Activated T-cell treated with anti-CD3 and anti-CD28 coated beads for 4 hours (primary cell): ENCODE results near the gene FAM90A26.
A peak's percentile ranks its signal among the peaks of the same experiment; 100 is the strongest.
"Not testable (repeated sequence)": the region's sequence is repeated elsewhere in the genome, so short reads cannot be mapped to it uniquely, and the experiment has no call there.

Experiments
- DNase-seq: peaks from one replicate; pipeline ENCODE4 v3.0.0-alpha.2; 2020

FAM90A26 gene, protein sequence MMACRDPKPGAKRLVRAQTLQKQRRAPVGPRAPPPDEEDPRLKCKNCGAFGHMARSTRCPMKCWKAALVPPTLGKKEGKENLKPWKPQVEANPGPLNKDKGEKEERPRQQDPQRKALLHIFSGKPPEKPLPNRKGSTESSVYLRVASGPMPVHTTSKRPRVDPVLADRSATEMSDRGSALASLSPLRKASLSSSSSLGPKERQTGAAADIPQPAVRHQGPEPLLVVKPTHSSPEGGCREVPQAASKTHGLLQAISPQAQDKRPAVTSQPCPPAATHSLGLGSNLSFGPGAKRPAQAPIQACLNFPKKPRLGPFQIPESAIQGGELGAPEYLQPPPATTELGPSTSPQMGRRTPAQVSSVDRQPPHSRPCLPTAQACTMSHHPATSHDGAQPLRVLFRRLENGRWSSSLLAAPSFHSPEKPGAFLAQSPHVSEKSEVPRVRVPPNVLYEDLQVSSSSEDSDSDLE

DNA sequence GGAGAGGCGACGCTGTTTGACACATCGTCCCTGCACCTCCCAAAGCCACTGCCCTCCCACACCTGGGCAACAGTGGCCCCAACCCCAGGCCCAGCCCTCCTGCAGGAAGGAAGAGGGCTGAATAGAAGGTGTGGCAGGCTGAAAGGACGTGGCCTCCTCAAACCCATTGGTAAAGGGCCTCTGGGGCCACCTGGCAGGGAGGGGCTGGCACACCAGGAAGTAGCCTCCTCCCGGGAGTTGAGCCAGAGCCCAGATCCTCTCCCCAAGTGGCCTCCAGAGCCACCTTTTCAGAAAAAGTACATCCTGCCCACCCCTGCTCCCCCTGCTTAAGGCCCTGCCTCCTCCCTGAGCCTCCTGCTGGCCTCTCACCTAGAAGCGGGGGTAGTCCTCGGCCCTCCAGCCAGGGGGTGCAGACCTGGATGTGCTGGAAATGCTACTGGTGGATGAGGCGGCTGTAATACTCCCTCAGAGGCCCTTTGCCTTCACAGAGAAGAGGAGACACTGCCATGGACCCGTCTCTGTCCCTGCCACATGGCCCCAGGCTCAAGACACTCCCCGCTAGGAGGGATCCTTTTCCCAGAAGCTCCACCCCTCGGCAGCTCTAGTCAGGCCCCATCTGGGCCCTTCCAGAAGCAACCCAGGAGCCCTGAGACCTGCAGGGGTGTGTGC is at the start of gene FAM90A26:
Gene FAM90A26 (plus strand): TSS at position 619 of the 669 bp plus-strand sequence. CDS start 2,764 bp downstream, outside the sequence.
- DNase-seq, result not testable (repeated sequence)

DNA sequence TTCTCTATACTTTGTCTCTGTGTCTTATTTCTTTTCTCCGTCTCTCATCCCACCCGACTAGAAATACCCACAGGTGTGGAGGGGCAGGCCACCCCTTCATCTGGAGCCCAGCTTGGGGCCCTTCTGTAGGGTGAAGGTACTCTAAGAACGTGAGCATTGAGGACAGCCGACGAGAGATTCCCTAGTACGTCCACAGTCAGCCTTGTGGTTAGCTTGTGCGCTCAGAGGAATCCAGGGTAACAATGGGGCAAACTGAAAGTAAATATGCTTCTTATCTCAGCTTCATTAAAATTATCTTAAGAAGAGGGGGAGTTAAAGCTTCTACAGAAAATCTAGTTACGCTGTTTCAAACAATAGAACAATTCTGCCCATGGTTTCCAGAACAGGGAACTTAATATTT is 47.5 kb upstream of the FAM90A26 start:
- DNase-seq, result not testable (repeated sequence)

DNA sequence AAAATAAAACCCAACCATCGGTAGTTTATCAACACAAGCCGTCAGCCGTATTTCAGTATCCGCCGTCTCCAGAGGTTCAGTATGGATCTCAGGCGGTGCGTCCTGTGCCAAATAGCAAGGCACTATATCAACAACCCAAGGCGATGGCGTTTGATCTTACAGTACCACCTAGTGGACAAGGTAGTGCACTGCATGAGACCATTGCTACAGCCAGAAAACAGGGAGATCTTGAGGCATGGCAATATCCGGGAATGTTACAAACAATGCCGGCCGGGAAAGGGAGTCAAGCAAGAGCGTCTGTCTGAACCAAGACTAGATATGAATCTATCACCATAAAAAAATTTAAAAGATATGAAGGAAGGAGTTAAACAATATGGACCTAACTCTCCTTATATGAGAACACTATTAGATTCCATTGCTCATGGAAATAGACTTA is 46.6 kb upstream of the FAM90A26 start:
- peak; percentile 19 for DNase-seq

DNA sequence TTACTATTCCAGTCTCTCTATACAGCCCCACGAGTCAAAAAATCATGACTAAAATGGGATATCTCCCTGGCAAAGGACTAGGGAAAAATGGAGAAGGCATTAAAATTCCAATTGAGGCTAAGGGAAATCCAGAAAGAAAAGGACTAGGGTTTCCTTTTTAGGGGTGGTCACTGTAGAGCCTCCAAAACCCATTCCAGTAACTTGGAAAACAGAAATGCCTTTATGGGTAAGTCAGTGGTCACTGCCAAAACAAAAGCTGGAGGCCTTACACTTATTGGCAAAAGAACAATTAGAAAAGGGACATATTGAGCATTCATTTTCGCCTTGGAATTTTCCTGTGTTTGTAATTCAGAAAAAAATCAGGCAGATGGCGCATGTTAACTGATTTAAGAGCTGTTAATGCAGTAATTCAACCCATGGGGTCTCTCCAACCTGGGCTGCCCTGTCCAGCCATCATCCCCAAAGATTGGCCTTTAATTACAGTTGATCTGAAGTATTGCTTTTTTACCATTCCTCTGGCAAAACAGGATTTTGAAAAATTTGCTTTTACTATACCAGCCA is 44.5 kb upstream of the FAM90A26 start:
- DNase-seq, result not testable (repeated sequence)

DNA sequence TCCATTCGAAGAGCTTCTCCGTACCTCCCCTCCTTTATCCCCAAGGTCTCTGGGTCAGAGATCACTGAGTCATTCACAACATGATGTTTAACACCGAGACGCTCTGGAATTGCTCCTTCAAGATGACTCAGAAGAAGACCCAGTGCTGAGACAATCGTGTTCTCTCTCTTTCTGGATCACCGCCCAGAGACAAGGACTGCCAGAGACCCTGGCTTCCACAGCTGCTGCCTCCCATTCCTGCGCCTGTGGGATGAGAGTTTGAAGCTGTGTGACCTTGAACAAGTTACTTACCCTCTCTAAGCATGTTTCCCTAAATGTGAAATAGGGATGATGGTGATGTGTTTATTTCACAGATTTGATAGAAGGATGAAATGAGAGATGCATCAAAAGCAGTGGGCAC is 38.8 kb upstream of the FAM90A26 start:
- not testable (repeated sequence) for DNase-seq

DNA sequence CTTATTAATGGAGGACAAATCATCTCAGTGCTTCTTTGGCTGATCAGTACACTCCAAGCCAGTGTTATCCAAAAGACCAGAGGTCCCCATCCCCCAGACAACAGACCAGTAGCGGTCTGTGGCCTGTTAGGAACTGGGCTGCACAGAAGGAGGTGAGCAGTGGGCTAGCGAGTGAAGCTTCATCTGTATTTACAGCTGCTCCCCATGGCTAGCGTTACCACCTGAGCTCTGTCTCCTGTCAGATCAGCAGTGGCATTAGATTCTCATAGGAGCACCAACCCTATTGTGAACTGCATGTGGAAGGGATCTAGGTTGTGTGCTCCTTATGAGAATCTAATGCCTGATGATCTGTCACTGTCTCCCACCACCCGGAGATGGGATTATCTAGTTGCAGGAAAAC is 37.4 kb upstream of the FAM90A26 start:
- DNase-seq, result not testable (repeated sequence)

DNA sequence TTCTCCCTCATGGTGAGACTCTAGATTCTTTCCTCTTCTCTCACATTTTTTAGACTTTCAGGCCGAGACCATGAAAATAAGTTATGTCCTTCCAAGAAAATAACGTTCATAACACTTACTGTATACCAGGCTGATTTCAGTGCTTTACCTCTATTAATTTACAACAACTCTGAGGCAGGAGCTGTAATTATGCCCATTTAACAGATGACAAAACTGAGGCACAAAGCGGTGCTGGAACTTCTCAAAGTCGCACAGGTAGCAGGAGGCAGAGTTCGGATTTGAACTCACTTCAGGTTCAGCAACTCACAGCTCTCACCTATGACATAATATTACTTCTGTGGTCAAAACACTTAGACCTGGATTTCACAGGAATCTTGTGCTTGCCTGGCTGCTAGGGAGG is 36.2 kb upstream of the FAM90A26 start:
- DNase-seq, result not testable (repeated sequence)

DNA sequence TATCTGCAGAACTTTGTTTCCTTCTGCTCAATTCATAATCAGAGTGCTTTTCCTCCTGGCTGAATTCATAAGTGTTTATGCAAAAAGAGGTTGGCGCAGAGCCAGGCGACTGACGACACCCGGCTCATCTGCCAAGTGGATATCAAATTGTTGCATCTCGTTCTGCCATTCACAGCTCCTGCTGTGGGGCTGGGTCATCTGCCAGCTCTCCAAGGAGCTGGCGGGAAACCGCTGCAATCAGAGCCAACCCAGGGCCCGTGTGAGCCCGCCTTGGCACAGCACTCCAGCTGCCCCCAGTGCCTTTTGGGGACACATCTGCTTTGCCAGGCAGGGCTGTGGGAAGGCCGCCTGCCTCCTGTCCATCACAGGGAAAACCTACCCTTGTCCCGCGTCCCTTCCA is 35.7 kb upstream of the FAM90A26 start:
- DNase-seq, result not testable (repeated sequence)

DNA sequence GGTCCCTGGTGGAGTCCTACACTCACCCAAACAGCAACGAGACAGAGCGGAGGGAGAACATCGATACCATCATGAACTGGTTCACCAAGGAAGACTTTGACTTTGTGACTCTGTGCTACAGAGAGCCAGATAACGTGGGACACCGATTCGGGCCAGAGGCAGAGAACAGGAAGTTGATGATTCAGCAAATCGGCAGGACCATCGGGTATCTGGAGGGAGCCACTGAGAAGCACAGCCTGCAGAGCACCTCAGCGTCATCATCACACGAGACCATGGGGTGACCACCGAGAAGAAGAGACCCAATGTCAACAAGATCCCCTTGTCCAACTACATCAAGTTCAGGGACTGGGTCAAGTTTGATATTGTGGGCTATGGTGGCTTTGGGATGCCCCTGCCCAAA is 29.2 kb upstream of the FAM90A26 start:
- not testable (repeated sequence) for DNase-seq

DNA sequence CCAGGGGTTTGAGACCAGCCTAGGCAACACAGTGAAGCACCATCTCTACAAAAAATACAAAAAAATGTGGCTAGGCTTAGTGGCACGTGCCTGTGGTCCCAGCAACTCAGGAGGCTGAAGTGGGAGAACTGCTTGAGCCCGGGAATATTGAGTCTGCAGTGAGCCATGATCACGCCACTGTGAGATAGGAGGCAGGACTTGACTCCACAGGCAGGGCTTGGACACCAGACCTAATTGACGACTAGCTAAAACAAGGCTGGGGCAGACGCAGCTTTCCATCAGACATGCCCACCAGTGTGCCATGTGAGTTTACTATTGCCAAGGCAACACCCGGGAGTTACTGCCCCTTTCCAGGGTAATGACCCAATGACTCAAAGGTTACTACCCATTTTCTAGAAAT is 27.4 kb upstream of the FAM90A26 start:
- not testable (repeated sequence) for DNase-seq

DNA sequence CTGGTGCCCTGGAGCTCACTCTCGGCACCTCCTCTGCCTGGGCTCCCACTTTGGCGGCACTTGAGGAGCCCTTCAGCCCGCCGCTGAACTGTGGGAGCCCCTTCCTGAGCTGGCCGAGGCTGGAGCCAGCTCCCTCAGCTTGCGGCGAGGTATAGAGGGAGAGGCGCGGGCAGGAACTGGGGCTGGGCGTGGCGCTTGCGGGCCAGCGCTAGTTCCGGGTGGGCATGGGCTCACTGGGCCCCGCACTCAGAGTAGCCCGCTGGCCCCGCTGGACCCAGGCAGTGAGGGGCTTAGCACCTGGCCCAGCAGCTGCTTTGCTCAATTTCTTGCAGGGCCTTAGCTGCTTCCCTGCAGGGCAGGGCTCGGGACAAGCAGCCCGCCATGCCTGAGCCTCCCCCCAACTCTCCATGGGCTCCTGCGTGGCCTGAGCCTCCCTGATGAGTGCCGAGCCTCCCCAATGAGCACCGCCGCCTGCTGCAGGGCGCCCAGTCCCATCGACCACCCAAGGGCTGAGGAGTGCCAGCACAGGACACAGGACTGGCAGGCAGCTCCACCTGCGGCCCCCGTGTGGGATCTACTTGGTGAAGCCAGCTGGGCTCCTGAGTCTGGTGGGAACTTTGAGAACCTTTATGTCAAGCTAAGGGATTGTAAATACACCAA is 26.7 kb upstream of the FAM90A26 start:
- DNase-seq, result no peak

DNA sequence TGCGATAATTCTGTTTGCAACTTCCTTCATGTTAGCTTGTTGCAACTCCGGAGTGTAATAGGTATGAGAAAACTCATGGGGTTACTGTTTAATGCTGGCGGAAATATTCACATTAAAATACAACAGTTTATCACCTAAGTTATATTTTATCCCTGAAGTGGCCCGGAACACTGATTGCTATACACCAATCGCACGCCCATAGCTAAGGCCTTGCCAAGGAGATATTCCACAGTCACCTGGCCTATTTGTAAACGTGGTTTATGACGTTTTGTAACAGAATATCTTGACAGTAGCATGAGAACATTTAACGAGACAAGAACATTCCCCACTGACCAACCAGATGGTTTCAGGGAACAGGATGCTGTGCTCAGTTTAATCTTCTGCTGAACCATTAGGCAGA is 23.2 kb upstream of the FAM90A26 start:
- DNase-seq, result no peak

DNA sequence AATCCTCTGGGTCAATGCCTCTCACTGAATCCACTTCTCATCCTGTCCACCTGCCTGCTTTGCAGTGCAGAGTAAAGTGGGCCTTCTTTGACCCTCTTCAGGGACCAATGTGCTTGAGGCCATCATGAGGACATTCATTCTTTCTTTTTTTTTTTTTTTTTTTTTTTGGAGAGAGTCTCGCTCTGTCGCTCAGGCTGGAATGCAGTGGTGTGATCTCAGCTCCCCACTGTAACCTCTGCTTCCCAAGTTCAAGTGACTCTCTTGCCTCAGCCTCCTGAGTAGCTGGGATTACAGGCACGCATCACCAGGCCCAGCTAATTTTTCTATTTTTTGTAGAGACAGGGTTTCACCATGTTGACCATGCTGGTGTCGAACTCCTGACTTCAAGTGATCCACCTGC is 22.8 kb upstream of the FAM90A26 start:
- not testable (repeated sequence) for DNase-seq

DNA sequence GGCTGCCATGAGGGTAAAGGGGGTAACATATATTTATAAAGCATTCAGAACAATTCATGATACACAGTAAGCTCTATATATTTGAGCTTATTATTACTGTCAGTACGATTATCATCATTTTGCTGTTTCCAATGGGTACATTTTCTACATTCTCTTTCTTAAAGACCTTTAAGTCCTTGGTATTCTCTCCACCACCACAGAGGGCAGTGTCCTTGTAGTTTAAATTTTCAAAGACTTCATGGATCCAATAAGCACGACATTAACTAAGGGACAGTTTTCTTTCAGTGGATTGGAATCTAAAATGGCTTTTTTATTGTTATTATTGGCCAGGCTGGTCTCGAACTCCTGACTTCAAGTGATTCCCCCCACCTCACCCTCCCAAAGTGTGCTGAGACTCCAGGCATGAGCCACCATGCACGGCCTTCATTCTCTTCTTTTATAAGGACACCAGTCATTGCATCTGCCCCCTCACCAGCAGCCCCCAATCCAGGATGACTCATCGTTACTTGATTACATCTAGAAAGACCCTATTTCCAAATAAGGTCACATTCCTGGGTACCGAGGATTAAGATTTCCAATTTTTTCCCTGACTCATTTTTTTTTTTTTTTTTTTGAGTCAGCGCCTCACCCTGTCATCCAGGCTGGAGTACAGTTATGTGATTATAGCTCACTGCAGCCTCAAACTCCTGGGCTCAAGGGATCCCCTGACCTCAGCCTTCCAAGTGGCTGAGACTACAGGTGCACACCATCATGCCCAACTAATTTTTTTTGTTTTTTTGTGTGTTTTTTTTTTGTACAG is 21.4 kb upstream of the FAM90A26 start:
- not testable (repeated sequence) for DNase-seq

DNA sequence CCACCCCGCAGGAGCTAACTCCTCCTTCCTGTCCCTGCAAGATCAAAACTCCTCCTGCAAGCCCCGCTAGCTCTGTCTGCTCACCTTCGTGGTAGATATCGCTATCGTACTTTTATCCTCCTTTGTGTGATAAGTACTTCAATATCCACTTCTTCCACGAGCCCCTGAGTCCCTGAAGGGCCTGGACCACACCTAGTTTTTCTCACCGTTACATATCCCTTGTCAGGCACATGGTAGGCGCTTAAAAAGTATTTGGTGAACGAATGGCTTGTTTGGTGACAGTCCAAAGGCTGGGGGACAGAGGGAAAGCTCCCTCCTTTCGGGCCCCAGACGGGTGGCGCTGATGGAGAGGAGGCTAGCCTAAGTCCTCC is 18.4 kb upstream of the FAM90A26 start:
- not testable (repeated sequence) for DNase-seq

DNA sequence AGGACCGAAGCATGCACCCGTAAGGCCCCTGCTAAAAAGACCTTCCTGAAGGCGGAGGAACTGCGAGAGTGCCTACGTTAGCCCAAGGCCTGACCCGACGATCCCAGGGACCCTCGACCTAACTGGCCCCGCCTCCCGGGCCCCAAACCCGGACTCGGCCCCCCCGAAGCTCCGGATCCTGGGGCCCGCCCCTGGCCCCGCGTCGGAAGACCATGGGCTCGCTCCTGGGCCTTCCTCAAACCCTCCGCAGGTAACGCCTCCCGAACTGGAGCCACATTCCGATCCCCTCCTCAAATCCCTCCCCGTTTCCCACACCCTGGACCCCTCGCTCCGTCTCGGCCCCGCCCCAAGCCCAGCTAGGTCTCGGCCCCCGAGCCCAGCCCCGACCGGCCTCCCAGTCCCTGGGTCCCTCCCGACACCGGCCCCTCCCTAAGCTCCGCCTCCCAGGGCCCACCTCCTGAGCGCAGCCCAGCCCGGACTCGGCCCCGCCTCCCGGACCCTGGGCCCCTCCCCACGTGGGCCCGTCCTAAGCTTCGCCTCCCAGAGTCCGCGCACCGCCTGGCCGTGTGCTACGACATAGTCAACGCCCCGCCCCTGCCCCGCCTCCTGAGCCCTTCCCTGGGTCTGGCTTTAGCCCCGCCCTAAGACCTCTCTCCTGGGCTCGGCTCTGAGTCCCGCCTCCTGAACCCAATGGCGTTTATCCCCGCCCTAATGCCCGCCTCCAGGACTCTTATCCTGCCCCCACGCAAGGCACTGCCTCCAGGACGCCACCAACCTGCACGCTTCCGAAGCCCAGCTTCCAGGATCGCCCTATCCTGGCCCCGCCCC is 17.8 kb upstream of the FAM90A26 start:
- peak; percentile 89 for DNase-seq

DNA sequence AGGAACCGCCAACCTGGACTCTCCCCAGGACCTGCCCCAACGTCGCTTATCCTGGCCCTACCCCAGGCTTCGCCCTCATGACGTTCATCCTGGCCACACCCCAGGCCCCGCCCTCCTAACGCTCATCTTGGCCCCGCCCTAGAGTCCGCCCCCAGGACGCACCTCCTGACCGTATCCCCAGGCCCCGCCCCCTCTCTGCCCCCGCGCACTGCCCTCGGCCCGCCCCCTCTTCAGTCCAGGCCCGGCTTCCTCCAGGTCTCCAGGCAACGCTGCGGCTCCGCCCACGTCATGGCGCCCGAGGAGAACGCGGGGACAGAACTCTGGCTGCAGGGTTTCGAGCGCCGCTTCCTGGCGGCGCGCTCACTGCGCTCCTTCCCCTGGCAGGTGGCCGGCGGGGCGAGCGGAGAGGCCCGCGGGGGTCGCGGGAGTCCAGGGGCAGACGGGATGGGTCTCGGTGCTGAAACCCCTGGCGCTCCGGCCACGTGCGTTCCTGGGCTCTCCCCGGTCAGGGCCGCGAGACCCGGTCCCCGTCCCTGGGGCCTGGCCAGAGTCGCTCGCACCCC is 17.1 kb upstream of the FAM90A26 start:
- DNase-seq, result peak; percentile 96

DNA sequence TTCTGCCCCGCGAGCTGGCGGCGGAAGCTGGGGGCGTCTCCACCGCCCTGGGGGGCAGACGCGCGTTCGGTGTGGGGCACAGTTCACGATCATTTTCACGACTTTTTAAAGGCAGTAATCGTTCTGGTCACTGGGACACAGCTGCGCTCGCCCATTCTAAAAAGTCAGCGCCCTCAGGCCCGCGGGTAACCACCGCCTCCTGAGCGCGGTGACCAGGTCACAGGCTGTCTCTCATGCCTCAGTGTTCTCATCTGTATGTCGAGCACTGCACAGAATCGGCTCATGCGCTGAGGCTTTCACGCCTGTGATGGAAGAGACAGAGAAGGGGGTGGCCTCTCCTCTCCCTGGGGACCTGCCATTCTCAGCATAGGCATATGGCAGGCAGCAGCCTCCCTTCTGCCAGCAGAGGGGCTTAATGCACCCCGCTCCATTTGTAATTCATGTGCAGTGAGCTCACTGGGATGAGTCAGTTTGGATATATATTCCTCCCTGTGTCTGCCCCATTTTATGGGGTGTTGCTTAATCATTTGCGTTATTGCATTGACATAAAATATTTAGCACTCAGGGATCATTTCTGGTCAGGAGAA is 16.5 kb upstream of the FAM90A26 start:
- not testable (repeated sequence) for DNase-seq

DNA sequence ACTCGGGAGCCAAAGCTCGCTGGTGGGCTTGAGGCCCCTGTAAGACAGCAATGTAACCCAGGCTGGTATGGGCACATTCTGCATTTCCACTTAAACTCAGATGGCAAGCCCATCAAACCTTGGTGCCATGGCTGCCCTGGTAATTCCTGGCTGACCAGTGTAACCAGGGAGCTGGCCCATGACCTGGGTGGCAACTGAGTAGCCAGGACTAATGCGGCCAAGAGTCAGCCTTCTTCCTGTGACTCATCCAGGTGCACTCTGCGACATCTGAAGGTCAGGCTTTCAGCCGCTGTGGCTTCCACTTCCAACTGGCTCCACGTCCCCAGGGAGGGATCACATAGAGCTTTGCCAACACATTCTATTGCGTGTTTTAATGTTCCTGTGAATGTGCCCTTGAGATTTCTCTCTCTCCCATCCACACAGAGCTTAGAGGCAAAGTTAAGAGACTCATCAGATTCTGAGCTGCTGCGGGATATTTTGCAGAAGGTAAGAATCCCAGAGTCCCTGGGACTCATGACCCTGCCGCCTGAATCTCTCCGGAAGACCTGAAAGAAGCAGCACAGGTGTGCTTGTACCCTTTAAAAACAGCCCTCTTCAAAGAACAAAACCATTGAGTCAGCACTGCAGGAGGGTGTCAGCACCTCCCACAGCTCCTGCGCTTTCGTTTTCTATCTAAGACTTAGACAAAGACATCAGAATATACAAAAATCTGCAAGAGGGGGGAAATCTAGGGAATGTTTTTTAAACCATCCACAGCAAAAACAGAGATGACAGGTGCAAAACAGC is 14.9 kb upstream of the FAM90A26 start:
- not testable (repeated sequence) for DNase-seq

DNA sequence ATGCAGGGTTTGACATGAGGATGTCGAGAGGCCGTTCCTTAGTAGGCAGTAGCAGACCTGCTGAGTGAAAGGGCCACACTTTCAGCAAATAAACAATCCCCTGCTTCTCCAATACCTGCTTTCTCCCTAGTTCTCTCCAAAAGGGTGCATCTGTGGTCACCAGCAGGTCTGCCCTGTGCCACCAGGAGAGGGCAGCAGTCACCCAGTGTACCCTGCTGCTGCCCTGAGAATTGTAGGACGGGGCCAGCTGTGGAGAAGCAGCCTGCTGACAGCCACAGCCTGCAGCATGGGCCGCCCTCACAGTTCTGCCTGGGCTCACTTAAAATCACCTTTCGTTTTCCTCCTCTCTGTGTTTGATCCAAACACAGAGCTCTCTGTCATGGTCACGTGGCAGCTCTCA is 11.8 kb upstream of the FAM90A26 start:
- DNase-seq, result not testable (repeated sequence)
